GM21825 (cell line): Measurements from ENCODE around the gene GATAD2A.
"Not testable (repeated sequence)": the region's sequence is repeated elsewhere in the genome, so short reads cannot be mapped to it uniquely, and the experiment has no call there.

ENCODE experiments used
- ATAC-seq: cut with Tn5 transposase; IDR thresholded peaks from one replicate; pipeline ENCODE4 v1.9.1; 2021; ENCODE audit warnings: mild to moderate bottlenecking, moderate library complexity; ENCODE audit not compliant: unreplicated experiment

GATAD2A gene

DNA sequence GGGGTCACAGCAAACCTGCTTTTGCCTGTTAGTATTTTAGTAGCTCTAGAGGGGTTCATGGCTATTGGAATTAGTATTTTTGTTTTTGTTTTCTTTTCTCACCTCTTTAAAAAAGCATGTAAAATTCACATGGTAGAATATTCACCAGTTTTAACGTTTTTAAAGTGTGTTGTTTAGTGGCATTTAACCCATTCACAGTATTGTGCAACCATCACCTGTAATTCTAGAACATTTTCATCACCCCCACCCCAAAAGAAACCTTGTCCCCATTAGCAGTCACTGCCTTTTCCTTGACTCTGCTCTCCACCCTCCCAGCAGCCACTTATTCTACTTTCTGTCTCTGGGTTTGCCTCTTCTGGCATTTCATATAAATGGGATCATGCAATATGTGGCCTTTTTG lies 39.8 kb downstream of the GATAD2A start:
- no peak for ATAC-seq

GRCh38 chr19:19445911-19446361 lies 40.5 kb downstream of the GATAD2A start:
- no peak for ATAC-seq

GRCh38 chr19:19446655-19447437 lies 41.4 kb downstream of the GATAD2A start:
- no peak for ATAC-seq

- ATAC-seq, result no peak
These were observed 42.2 kb downstream of the GATAD2A start for GRCh38 chr19:19447536-19448237.

GRCh38 chr19:19448238-19448544 lies 42.7 kb downstream of the GATAD2A start:
- no peak for ATAC-seq

DNA sequence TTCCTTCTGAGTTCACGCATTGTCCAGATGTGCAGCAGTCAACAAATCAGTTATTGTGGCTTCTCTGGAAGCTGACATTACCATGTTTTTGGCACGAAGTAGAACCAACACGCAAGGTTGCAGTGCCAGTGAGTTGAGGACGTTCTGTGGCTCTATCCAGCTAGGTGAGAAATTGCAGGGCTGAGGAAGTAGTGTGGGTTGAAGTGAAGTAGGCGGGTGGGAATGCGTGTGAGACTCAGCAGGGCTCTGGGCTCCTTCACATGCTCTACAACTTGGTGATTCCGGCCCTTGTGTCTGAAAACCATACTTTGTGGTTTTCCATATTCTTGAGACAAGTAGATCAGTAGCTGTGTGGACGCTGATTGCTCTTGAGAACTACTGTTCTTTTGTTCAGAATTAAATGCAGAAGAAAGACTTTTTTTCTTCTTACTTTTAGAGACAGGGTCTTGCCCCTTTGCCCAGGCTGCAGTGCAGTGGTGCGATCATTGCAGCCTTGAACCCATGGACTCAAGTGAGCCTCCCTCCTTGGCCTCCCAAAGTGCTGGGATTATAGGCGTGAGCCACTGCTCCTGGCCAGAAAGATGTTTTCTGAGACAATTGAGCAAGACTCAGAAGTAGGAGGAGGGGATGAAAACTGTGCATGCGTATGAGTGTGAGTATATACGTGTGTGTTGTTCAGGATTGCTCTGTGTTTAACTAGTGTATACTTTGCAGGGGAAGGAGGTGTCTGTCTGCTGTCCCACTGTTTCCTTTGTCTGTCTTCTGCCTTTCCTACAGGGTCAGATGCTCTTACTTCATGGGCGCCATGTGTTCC lies 46.2 kb downstream of the GATAD2A start:
- ATAC-seq, result no peak

GRCh38 chr19:19452243-19453124 lies 47.0 kb downstream of the GATAD2A start:
- ATAC-seq, result no peak

GRCh38 chr19:19453125-19453454 lies 47.6 kb downstream of the GATAD2A start:
- ATAC-seq, result no peak

DNA sequence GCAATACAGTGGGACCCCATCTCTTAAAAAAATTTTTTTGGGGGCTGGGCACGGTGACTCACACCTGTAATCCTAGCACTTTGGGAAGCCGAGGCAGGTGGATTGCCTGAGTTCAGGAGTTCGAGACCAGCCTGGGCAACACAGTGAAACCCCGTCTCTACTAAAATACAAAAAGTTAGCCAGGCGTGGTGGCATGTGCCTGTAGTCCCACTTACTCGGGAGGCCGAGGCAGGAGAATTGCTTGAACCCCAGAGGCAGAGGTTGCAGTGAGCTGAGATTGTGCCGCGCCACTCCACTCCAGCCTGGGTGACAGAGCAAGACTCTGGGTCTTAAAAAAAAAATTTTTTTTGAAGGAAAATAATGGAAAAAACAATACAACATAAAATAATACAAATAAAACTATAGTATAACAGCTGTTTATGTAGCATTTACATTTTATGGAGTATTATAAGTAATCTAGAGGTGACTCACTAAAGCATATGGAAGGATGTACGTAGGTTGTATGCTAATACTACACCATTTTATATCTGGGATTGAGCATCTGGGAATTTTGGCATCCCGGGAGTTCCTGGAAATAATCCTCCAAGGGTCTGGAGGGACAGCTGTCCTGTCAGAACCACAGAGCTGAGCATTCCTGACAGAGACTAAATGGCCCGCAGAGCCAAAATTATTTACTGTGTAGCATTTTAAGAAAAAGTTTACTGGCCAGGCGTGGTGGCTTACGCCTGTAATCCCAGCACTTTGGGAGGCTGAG lies 49.9 kb downstream of the GATAD2A start:
- ATAC-seq, result not testable (repeated sequence)

- ATAC-seq, result no peak
These were observed 52.2 kb downstream of the GATAD2A start for GRCh38 chr19:19457671-19458070.

DNA sequence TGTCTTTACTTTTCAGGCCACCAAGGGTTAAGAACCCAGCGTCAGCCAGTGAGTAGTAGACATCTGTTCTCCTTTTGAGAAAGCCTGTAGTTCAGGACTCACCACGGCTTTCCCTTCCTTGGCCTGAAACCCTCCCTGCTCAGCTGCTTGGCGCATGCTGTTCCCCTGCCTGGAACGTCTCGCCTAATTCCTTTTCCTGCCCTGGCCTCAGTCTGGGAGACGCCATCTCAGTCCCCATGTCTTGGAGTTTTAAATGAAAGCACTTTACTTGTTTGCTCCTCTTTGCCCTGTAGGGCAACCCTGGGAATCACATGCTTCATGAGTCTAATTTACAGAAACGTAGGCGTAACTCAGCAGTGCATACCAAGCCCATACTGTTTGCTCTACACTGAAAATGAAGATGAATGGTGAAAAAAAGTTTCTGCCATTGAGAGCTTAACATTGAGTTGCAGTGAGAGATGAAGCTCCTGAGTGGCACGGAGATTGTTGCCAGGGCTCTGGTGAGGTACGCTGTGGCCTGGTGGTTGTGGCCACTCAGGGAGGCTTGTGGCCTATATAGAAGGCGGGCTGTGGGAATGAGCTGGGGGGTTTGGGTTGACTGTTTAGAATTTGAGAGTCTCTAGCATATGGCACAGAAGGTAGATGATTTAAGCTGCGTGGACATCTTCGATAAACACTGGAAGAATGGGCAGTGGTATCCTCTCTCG lies 52.8 kb downstream of the GATAD2A start:
- no peak for ATAC-seq

GRCh38 chr19:19459073-19459472 lies 53.6 kb downstream of the GATAD2A start:
- no peak for ATAC-seq

DNA sequence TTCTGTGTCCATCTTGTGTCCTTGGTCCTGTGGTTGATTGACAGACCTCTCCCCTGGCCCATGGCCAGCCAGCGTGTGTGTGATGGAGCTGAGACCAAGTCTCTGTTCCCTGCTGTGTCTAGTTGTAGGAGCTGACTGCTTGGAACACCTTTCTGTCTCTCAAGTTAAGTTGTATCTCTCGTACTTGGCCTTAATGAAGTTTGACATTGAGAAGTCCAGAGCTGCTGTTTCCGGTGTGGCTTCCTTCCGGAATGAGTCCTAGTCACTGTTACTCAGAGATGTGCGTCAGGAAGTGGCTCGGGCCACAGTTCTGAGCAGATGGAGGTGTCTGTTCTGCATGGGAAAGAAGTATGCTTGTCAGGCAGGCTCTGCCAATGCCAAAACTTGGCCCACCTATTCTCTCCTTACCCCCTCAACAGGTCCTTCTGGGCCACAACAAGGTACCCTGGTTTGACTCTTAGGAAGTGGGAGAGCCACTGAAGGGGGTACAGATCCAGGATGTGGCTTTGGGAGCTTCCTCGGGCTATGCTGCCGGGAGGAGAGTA lies 54.3 kb downstream of the GATAD2A start:
- ATAC-seq, result peak; percentile 42

GRCh38 chr19:19460258-19460731 lies 54.8 kb downstream of the GATAD2A start:
- peak; percentile 20 for ATAC-seq

GRCh38 chr19:19460761-19461265 lies 55.3 kb downstream of the GATAD2A start:
- peak; percentile 44 for ATAC-seq

DNA sequence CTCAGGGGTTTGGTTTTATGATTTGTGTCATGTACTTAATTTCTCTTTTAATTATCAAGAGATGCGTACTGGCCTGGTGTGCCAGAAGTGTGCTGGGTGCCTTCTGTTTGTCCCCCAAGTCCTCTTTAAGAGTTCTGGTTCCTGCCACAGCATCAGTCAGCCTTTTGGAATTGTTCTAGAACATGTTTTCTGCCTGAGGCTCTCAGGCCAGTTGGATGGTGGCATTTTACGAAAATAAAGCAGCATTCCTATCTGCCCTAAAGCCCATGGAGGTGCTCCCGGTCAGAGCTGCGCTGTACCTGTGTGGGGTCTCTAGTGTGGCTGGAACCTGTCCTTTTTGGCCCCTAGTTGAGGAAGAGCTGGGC lies 55.8 kb downstream of the GATAD2A start:
- ATAC-seq, result no peak

DNA sequence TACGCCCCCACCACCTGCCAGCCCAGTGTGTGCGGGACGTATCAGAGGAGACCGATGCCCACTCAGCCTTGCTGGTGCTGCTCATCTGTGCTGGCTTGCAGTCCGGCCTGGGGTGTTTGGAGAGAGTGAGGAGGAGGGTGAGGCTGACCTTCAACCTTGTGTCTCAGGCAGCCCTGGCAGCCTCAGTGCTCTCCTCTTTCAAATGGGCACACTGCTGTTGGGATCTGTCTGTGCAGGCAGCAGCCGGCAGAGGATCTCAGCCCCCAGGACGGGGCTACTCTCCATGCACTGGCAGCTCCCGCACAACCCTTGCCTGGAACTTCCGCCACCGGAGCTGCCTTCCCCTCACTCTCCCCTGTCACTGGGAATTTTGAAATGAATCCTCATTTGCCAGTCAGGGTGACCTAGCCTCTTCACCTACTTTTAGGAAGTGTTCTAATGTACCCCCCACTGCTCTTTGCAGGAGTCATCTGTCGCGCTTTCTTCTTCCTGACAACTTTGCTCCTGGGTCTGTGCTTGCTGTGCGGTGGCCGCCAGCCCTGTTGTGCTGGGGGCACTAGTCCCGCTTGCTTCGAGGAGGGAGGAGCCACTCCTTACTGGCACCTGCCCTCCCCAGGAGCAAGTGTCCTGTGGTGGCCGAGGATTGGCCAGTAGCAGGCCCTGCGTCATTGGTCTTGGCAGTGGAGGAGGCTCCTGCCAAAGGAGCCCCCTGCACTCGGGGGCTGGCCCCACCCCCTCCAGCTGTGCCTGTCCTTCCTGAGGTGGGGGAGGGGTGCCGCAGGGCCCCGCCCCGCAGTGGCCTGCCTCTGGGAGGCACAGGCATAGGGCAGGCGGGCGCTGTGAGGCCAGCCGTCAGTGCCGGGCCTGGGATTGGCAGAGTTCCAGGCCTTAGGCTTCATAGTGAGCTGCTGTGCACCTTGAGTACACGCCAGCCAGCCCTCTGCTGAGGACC lies 56.5 kb downstream of the GATAD2A start:
- no peak for ATAC-seq
